Upper lobe of left lung (tissue), 4 donors: ENCODE results near the gene GPN2.

Experiments used
- EP300 ChIP-seq, 4 donors: sonication (generic); formaldehyde crosslinking; IDR thresholded peaks; one replicate each; pipeline ENCODE4 v1.5.1; 2017; ENCODE audit warnings: antibody characterized with exemption in 4 of 4, control low read depth in 2 of 4
- POLR2A ChIP-seq, 4 donors: fragments of 450-650 bp; IDR thresholded peaks; one replicate each; pipeline ENCODE4 v1.5.1; 2016 to 2017; ENCODE audit warnings: antibody characterized with exemption in 4 of 4, mild to moderate bottlenecking in 2 of 4
- POLR2AphosphoS5 ChIP-seq, 2 donors: sonication (generic); formaldehyde crosslinking; IDR thresholded peaks; one replicate each; pipeline ENCODE4 v1.5.1; 2017; ENCODE audit warnings: antibody characterized with exemption in 2 of 2
- TF ChIP-seq, protein P1 (sequence below), 6 experiments: fragments of 450-650 bp in 4 of 6; fragments of 200-600 bp in 2 of 6; sonication (generic) in 2 of 6; IDR thresholded peaks; one replicate each; pipeline ENCODE4 v1.5.1; 2016 to 2019; ENCODE audit warnings: antibody characterized with exemption in 6 of 6

DNA sequence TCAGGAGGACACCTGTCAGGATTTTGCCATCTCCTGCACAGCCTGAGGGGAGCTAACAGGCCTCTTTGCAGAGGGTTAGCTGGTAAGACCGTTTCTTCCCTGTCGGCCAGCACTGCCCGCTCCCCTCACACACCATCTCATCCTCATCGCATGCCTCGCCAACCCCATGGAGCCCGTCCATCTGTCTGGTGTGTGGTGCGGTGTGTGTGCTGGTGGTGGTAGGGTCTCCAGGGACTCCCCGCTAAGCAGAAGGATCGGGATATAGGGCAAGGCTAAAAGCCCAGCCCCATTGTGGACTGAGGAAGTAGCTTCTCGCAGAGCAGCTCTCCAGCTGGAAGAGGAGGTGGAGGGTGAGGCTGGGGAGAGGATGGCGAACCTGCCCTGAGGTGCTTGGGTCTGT is 33.9 kb downstream of the GPN2 start:
- TF ChIP-seq, protein P1, sequence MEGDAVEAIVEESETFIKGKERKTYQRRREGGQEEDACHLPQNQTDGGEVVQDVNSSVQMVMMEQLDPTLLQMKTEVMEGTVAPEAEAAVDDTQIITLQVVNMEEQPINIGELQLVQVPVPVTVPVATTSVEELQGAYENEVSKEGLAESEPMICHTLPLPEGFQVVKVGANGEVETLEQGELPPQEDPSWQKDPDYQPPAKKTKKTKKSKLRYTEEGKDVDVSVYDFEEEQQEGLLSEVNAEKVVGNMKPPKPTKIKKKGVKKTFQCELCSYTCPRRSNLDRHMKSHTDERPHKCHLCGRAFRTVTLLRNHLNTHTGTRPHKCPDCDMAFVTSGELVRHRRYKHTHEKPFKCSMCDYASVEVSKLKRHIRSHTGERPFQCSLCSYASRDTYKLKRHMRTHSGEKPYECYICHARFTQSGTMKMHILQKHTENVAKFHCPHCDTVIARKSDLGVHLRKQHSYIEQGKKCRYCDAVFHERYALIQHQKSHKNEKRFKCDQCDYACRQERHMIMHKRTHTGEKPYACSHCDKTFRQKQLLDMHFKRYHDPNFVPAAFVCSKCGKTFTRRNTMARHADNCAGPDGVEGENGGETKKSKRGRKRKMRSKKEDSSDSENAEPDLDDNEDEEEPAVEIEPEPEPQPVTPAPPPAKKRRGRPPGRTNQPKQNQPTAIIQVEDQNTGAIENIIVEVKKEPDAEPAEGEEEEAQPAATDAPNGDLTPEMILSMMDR (IDR thresholded peaks at IDR 0.05) = no peak
- TF ChIP-seq POLR2A (IDR thresholded peaks at IDR 0.05) (no peak), POLR2AphosphoS5 (IDR thresholded peaks at IDR 0.05) (no peak), EP300 (IDR thresholded peaks at IDR 0.05) (no peak)
